Mesothelial cell of epicardium (in vitro differentiated cells): Measurements from ENCODE around the gene MAN1A1. TPM values are rescaled to one million over a fixed set of nuclear protein-coding genes. Genes with fewer than 3 reads are reported as not detected.

Source experiments
- DNase-seq, 2 experiments: peaks; one replicate each; pipeline ENCODE4 v3.0.0; 2021; ENCODE audit warnings: low spot score in 2 of 2; ENCODE audit not compliant: unreplicated experiment in 2 of 2
- H3K27ac Mint-ChIP-seq: 2 replicates; pipeline ENCODE4 v1.8.0; 2021; ENCODE audit warnings: mixed read lengths
- H3K27me3 Mint-ChIP-seq: 2 replicates; pipeline ENCODE4 v1.8.0; 2021; ENCODE audit warnings: low read depth, mixed read lengths
- H3K36me3 Mint-ChIP-seq: 2 replicates; pipeline ENCODE4 v1.8.0; 2021; ENCODE audit warnings: mixed read lengths
- H3K4me1 Mint-ChIP-seq: 2 replicates; pipeline ENCODE4 v1.8.0; 2021; ENCODE audit warnings: mixed read lengths
- H3K4me3 Mint-ChIP-seq: 2 replicates; pipeline ENCODE4 v1.8.0; 2021; ENCODE audit warnings: mild to moderate bottlenecking, moderate library complexity, mixed read lengths
- H3K9me3 Mint-ChIP-seq: 2 replicates; pipeline ENCODE4 v1.8.0; 2021; ENCODE audit warnings: mixed read lengths
- CTCF ChIP-seq: fragments of 200-600 bp; sonication (generic); IDR thresholded peaks from one replicate; pipeline ENCODE4 v1.5.0; 2021; ENCODE audit warnings: antibody characterized with exemption; ENCODE audit not compliant: unreplicated experiment
- total RNA-seq: library from RNA; stranded (reverse); gene quantifications from 3 replicates; pipeline ENCODE4 v1.2.1, GENCODE V29; 2021

The MAN1A1 gene
- total RNA-seq, 1 donor from 2014 or later, result 51.1 TPM

- H3K9me3 Mint-ChIP-seq, result no peaks in the 10 kb centered on the region
- peaks cover 16% of the 10 kb centered on the region for H3K4me1 Mint-ChIP-seq
- no peaks in the 10 kb centered on the region for H3K27me3 Mint-ChIP-seq
- TF ChIP-seq CTCF, result no peak
- peak overlapping the region; percentile 3 for H3K27ac Mint-ChIP-seq
- no peak for DNase-seq
- H3K4me3 Mint-ChIP-seq, result no peak overlapping the region
- no peaks in the 10 kb centered on the region for H3K36me3 Mint-ChIP-seq
Measured at GRCh38 chr6:119215885-119216590, 133.5 kb downstream of the MAN1A1 start.

- no peak overlapping the region for H3K4me3 Mint-ChIP-seq
- H3K4me1 Mint-ChIP-seq, result peaks cover 12% of the 10 kb centered on the region
- no peak for DNase-seq
- H3K27me3 Mint-ChIP-seq, result no peaks in the 10 kb centered on the region
- no peaks in the 10 kb centered on the region for H3K36me3 Mint-ChIP-seq
- peak overlapping the region; percentile 28 for H3K27ac Mint-ChIP-seq
- TF ChIP-seq CTCF, result no peak
- no peaks in the 10 kb centered on the region for H3K9me3 Mint-ChIP-seq
Measured at GRCh38 chr6:119215309-119215708, 134.3 kb downstream of the MAN1A1 start.

GRCh38 chr6:119210596-119210995 is 139.0 kb downstream of the MAN1A1 start:
- H3K27ac Mint-ChIP-seq, result no peak overlapping the region
- no peaks in the 10 kb centered on the region for H3K36me3 Mint-ChIP-seq
- no peak overlapping the region for H3K4me3 Mint-ChIP-seq
- no peaks in the 10 kb centered on the region for H3K9me3 Mint-ChIP-seq
- H3K27me3 Mint-ChIP-seq, result no peaks in the 10 kb centered on the region
- H3K4me1 Mint-ChIP-seq, result peaks cover 25% of the 10 kb centered on the region
- DNase-seq, result no peak
- no peak for TF ChIP-seq CTCF

GRCh38 chr6:119209452-119210205 is 139.9 kb downstream of the MAN1A1 start:
- no peak for DNase-seq
- Mint-ChIP-seq H3K9me3 (no peaks in the 10 kb centered on the region), H3K27ac (no peak overlapping the region), H3K4me3 (no peak overlapping the region), H3K4me1 (peaks cover 21% of the 10 kb centered on the region), H3K36me3 (no peaks in the 10 kb centered on the region), H3K27me3 (no peaks in the 10 kb centered on the region)
- no peak for TF ChIP-seq CTCF

- no peak for TF ChIP-seq CTCF
- Mint-ChIP-seq H3K27me3 (no peaks in the 10 kb centered on the region), H3K27ac (peak overlapping the region; percentile 15), H3K9me3 (no peaks in the 10 kb centered on the region), H3K4me3 (no peak overlapping the region), H3K4me1 (peaks cover 18% of the 10 kb centered on the region), H3K36me3 (peaks cover 1% of the 10 kb centered on the region)
- no peak for DNase-seq
Measured at GRCh38 chr6:119207971-119208725, 141.4 kb downstream of the MAN1A1 start.
